Erythroblast (primary cell): Measurements from ENCODE around the gene SLC25A13.

Experiments
- GATA1 ChIP-seq: IDR thresholded peaks from 2 replicates; pipeline ENCODE4 v1.6.1; 2011; ENCODE audit warnings: low read depth, mild to moderate bottlenecking, control low read depth, low read length, moderate library complexity
- POLR2A ChIP-seq: IDR thresholded peaks from 2 replicates; pipeline ENCODE4 v1.6.1; 2011; ENCODE audit warnings: mild to moderate bottlenecking, low read length

DNA sequence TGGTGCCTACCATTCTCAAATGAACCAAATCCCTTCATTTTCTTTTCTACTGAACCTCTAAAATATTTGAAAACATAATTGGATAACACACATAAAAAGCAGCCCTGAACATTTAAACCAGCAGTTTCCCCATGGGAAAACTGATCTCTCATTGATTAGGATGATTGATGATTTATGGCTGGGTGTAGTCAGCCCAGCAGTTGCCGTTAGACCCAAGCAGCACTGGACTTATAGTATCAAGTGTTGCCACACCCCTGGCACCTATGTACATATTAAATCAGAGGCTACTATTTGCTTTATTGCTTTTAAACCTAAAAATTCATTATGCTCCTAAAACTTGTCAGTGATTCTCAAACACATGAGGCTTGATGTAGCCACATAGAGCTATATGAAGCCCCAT, 20.2 kb upstream of the SLC25A13 start:
- no peak for TF ChIP-seq POLR2A
- TF ChIP-seq GATA1 = no peak
